Activated naive CD8-positive, alpha-beta T cell treated with anti-CD3 and anti-CD28 coated beads, Interleukin-2, amount 10 ng/mL, durations not matched to agents 7 days and 5 days (primary cell): Measurements from ENCODE around the gene NAXE. TPM values are rescaled to one million over a fixed set of nuclear protein-coding genes. Genes with fewer than 3 reads are reported as not detected.
"Not testable (repeated sequence)": the region's sequence is repeated elsewhere in the genome, so short reads cannot be mapped to it uniquely, and the experiment has no call there.

Experiments
- ATAC-seq: fragments of 150-1000 bp; cut with Tn5 transposase; one replicate; pipeline ENCODE4 v1.10.0; 2021; ENCODE audit warnings: low read depth, moderate library complexity
- POLR2A ChIA-PET: fragments of 350-600 bp; sonication (Branson Sonifier 250); formaldehyde crosslinking; loops from one replicate; lab custom pipeline; 2021; ENCODE audit warnings: antibody characterized with exemption; lab: Charles Lee
- DNase-seq: peaks from one replicate; pipeline ENCODE4 v3.0.0; 2021
- H3K27ac Mint-ChIP-seq: one replicate; pipeline ENCODE4 v1.8.0; 2022; ENCODE audit warnings: mild to moderate bottlenecking, mixed read lengths
- H3K27me3 Mint-ChIP-seq: one replicate; pipeline ENCODE4 v1.8.0; 2022; ENCODE audit warnings: mild to moderate bottlenecking, moderate library complexity, mixed read lengths
- H3K36me3 Mint-ChIP-seq: one replicate; pipeline ENCODE4 v1.8.0; 2021; ENCODE audit warnings: mild to moderate bottlenecking, mixed read lengths
- H3K4me1 Mint-ChIP-seq: one replicate; pipeline ENCODE4 v1.8.0; 2021; ENCODE audit warnings: mixed read lengths
- H3K4me3 Mint-ChIP-seq: one replicate; pipeline ENCODE4 v1.8.0; 2022; ENCODE audit warnings: mild to moderate bottlenecking, moderate library complexity, mixed read lengths
- H3K9me3 Mint-ChIP-seq: one replicate; pipeline ENCODE4 v1.8.0; 2021; ENCODE audit warnings: mixed read lengths
- total RNA-seq, 2 experiments: library from RNA; stranded (reverse); gene quantifications; one replicate each; pipeline ENCODE4 v1.2.3, GENCODE V29; 2021

NAXE gene
- 10 to 100 TPM; 53.8 TPM for total RNA-seq

DNA sequence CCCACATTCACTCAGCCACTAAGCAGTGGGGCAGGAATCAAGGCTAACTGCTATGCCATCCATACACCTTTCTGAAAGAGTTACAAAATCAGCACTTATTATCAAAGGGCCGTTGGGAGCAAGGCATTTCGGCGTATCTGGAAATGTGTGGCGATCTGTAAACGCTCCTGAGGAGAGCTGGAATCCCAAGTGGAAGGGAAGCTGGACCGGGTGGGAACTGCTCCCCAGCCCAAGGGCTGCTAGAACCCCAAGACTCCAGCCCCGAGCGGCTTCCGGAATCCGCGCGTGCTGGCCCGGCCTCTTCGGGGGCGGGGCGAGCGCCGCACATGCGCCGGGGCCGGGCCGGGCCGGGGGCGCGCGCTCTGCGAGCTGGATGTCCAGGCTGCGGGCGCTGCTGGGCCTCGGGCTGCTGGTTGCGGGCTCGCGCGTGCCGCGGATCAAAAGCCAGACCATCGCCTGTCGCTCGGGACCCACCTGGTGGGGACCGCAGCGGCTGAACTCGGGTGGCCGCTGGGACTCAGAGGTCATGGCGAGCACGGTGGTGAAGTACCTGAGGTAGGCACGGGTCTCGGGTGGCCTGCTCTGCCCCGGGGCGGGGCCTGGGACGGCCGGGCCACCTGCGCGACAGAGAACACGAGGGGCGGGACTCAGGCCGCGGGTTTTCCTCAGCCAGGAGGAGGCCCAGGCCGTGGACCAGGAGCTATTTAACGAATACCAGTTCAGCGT, at the start of gene NAXE:
Gene NAXE (plus strand): TSS at position 345 of the 726 bp plus-strand sequence. CDS start 29 bp downstream, at position 374.
- Mint-ChIP-seq H3K27me3 (no peaks in the 10 kb centered on the region), H3K4me1 (peaks cover 21% of the 10 kb centered on the region), H3K9me3 (no peaks in the 10 kb centered on the region), H3K36me3 (peaks cover 8% of the 10 kb centered on the region), H3K27ac (peak within 1 kb of the TSS; percentile 80), H3K4me3 (peak within 1 kb of the TSS; percentile 83)
- peak; percentile 97 for ATAC-seq
- POLR2A ChIA-PET: interaction anchor here (1.0 to 3.2 kb wide), 16 partner anchors 9 to 134 kb away, joined by 3 to 34 read pairs (median 6); partner anchors contain the start of genes GPATCH4, MEF2D and TTC24
- DNase-seq: peak; percentile 84

DNA sequence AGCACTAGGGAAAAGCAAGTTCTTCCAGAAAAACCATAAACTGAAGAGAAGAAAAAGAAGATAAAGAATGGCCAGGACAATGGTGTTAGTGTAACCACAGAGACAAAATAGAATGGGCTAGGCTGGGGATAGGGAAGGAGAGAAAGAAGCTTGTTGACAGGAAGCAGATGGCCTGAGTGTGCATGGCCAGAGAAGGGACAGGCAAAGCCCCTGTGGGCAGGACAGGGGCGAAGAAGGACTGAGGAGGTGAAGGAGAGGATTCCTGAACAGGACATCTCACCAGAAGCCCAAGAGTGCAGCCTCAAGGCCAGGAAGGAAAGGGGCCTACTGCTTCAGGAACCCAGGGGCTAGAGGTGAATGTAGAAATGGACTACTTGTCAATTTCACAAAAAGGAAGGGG, 48.5 kb upstream of the NAXE start:
- Mint-ChIP-seq H3K36me3 (peaks cover 44% of the 10 kb centered on the region), H3K4me1 (peaks cover 17% of the 10 kb centered on the region), H3K27me3 (no peaks in the 10 kb centered on the region), H3K27ac (peak overlapping the region; percentile 17), H3K9me3 (no peaks in the 10 kb centered on the region), H3K4me3 (no peak overlapping the region)
- DNase-seq (no peak), ATAC-seq (no peak)
- POLR2A ChIA-PET: no interaction called here

DNA sequence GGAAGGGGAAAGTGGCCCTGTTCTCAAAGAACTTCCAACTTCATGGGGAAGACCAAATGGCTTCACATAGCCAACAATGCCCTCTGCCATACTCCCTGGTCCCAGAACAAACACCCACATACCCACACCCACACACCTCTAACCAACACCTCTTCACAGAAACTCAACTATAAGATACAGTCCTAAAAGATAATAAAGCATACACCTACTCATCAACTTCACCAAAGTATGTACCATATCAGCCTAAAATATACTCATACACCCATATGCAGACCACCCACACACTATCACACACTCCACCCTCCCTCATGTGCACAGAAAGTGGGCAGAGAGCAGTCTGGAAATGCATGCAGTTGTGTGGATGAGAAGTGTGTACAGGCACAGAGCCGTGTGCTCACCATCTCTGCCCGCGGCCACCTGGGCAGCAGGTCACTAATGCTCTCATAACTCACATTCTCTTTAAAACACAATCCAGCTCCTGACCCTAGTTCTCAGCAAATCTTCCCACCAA, 46.9 kb upstream of the NAXE start:
- Mint-ChIP-seq H3K4me1 (peaks cover 5% of the 10 kb centered on the region), H3K9me3 (no peaks in the 10 kb centered on the region), H3K27me3 (no peaks in the 10 kb centered on the region), H3K36me3 (peaks cover 33% of the 10 kb centered on the region), H3K4me3 (no peak overlapping the region), H3K27ac (no peak overlapping the region)
- ATAC-seq (no peak), DNase-seq (no peak)
- POLR2A ChIA-PET: no interaction called here

DNA sequence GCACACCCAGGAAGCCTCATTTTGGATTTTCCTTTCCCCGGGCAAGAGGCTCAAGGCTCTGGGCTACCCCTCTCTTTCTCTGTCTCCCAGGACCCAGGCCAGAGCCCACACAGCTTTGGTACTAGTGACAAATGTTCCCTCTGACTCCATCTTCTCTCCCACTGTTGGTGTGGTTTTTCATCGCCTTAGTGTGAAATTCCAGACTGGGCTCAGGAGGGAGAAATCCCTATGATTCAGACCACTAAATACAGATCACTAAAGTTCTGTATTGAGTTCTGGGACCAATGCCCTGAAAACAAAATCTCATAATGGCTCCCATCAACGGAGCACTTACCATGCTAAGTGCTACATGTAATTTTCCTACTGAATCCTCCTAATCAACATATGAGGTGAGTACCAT, 45.3 kb upstream of the NAXE start:
- Mint-ChIP-seq H3K27me3 (no peaks in the 10 kb centered on the region), H3K4me1 (peaks cover 3% of the 10 kb centered on the region), H3K9me3 (no peaks in the 10 kb centered on the region), H3K4me3 (no peak overlapping the region), H3K36me3 (peaks cover 32% of the 10 kb centered on the region), H3K27ac (no peak overlapping the region)
- no peak for DNase-seq
- no peak for ATAC-seq
- POLR2A ChIA-PET: no interaction called here

DNA sequence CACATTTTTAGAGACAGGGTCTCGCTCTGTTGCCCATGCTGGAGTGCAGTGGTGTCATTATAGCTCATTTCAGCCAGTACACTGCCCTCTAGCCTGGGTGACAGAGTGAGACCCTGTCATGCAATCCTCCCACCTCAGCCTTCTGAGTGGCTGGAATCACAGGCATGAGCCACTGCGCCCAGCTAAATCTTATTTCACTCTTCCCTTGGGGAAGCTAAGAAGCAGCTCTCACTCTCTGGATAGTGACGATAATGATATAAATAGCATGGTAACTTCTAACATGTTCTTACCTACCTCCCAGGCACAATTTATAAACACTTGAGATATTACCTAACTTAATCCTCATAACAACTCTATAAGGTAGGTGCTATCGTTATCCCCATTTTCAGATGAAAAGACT, 44.1 kb upstream of the NAXE start:
- Mint-ChIP-seq H3K27me3 (no peaks in the 10 kb centered on the region), H3K4me1 (peaks cover 3% of the 10 kb centered on the region), H3K36me3 (peaks cover 30% of the 10 kb centered on the region), H3K27ac (no peak overlapping the region), H3K9me3 (no peaks in the 10 kb centered on the region), H3K4me3 (no peak overlapping the region)
- DNase-seq (no peak), ATAC-seq (no peak)
- POLR2A ChIA-PET: no interaction called here

DNA sequence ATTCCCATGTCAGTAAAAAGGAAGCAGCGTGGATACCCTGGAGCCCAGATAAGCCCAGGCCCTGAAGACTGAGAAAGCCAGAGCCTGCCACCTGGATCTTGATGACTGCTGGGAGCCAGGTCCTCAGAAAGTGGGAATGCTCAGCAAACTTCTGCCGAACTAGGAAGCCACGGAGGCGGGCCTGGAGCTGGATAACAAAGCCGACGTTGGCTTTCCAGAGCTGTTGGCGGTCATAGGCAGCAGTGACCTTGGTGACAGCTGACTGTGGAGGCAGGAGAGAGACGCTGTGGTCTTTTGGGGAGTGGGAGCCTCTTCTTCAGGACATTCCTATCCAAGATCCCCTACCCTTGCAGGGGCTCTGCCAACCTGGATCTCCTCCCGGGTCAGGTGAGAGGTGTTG, 43.6 kb upstream of the NAXE start:
- no peaks in the 10 kb centered on the region for H3K27me3 Mint-ChIP-seq
- ATAC-seq (no peak), DNase-seq (no peak)
- H3K4me3 Mint-ChIP-seq: no peak overlapping the region
- POLR2A ChIA-PET: no interaction called here
- peaks cover 1% of the 10 kb centered on the region for H3K4me1 Mint-ChIP-seq
- no peaks in the 10 kb centered on the region for H3K9me3 Mint-ChIP-seq
- H3K36me3 Mint-ChIP-seq: peaks cover 31% of the 10 kb centered on the region
- H3K27ac Mint-ChIP-seq: no peak overlapping the region

DNA sequence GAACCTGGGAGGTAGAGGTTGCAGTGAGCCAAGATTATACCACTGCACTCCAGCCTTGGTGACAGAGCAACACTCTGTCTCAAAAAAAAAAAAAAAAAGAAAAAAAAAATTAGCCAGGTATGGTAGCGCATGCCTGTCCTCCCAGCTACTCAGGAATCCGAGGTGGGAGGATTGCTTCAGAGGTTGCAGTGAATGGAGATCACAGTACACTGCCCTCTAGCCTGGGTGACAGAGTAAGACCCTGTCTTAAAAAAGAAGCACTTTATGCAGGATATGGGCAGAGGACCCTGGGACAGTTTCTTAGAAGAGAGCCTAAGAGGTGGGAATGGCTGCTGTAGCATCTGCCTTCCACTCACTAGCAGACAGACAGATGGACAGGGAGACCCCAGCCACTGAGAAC, 42.2 kb upstream of the NAXE start:
- ATAC-seq (no peak), DNase-seq (no peak)
- Mint-ChIP-seq H3K36me3 (peaks cover 39% of the 10 kb centered on the region), H3K4me1 (peaks cover 2% of the 10 kb centered on the region), H3K27me3 (no peaks in the 10 kb centered on the region), H3K9me3 (no peaks in the 10 kb centered on the region), H3K27ac (no peak overlapping the region), H3K4me3 (no peak overlapping the region)
- POLR2A ChIA-PET: no interaction called here

DNA sequence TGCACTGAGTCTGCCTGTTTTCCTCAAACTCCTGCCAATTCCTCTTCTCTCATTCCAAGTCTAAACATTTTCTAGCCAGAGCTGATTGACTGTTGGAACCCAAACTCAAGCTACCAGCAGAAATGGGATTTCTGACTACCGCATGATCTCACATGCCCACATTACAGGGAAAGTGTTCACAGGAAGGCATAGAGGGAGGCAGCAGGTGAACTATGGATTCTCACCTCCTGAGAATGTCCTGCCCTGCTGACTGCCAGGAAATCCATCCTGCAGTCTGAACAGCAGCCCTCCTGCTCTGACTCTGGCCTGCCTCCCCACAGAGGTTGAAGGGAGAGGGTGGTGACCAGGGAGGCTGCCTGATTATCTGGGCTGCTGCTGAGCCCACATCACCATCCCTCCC, 41.7 kb upstream of the NAXE start:
- DNase-seq: no peak
- POLR2A ChIA-PET: interaction anchor here (0.6 kb wide), 1 partner anchor 64 kb away, joined by 5 read pairs; no protein-coding TSS in a partner anchor
- peaks cover 41% of the 10 kb centered on the region for H3K36me3 Mint-ChIP-seq
- H3K27me3 Mint-ChIP-seq: no peaks in the 10 kb centered on the region
- H3K27ac Mint-ChIP-seq: no peak overlapping the region
- ATAC-seq: no peak
- no peaks in the 10 kb centered on the region for H3K9me3 Mint-ChIP-seq
- H3K4me3 Mint-ChIP-seq: no peak overlapping the region
- peaks cover 2% of the 10 kb centered on the region for H3K4me1 Mint-ChIP-seq

DNA sequence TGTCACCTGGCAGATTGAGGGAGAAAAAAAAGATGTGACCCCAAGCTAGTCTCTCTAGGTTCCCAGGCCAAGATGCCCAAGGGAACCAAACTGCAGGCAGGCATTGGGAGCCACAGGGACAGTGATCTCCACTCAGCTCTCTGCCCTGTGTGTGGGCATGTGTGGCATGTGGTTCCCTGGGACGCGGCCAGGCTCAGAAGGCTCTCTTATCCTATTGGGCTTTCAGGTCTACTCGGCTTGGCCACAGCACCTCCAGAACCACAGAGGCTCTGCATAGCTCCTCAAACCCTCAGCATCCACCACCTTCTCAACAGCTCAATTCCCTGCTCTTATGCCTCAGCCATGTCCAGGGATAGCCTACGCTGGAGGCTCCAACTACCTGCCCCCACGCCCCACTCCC, 41.2 kb upstream of the NAXE start:
- no peaks in the 10 kb centered on the region for H3K27me3 Mint-ChIP-seq
- ATAC-seq: no peak
- no peak for DNase-seq
- H3K4me1 Mint-ChIP-seq: peaks cover 2% of the 10 kb centered on the region
- H3K9me3 Mint-ChIP-seq: no peaks in the 10 kb centered on the region
- H3K36me3 Mint-ChIP-seq: peaks cover 42% of the 10 kb centered on the region
- H3K27ac Mint-ChIP-seq: no peak overlapping the region
- POLR2A ChIA-PET: interaction anchor here (0.6 kb wide), 1 partner anchor 65 kb away, joined by 5 read pairs; no protein-coding TSS in a partner anchor
- no peak overlapping the region for H3K4me3 Mint-ChIP-seq

DNA sequence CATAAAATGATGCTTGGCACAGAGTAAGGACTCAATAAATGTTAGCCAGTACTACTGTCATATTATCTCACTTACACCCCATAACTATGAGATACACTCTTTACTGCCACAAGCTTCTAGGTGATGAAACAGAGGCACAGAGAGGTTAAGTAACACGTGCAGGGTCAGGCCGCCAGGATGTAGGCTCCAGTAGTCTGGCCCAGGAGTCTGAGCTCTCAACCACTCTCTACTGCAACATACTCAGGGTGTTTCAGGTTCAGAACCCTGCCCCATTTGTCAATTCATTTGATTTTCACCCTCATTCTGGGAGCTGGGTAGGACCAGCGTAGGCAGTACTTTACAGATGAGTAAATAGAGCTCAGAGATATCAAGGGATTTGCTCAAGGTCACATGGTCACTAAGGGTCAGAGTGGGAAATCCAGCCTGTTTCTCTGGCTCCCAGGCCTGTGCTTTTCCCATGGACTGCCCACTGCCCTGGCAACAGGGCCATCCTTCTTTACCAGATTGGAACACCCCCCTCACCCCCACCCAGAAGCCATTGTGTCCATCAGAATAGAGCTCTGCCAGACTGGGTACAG, 40.4 kb upstream of the NAXE start:
- peaks cover 2% of the 10 kb centered on the region for H3K4me1 Mint-ChIP-seq
- no peaks in the 10 kb centered on the region for H3K27me3 Mint-ChIP-seq
- DNase-seq: no peak
- H3K36me3 Mint-ChIP-seq: peaks cover 43% of the 10 kb centered on the region
- H3K4me3 Mint-ChIP-seq: no peak overlapping the region
- POLR2A ChIA-PET: no interaction called here
- H3K27ac Mint-ChIP-seq: no peak overlapping the region
- no peaks in the 10 kb centered on the region for H3K9me3 Mint-ChIP-seq
- ATAC-seq: no peak

DNA sequence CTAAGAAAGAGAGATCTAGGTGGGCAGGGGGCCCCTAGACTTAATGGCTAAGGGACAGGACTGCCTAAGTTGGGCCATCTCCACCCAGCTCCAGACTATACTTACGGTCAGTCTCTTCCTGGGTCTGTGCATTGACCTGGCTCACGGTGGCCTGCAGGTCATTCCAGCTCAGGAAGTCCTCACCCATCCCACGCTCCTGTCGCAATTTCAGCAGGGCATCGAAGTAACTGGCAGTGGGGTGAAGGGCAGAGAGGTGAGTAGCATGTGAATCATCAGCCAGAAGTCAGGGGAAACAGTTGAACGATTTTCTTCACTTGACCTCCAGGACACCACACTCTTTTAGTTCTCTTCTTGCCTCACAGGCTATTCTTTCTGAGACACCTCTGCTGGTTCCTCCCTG, 39.7 kb upstream of the NAXE start:
- Mint-ChIP-seq H3K4me3 (no peak overlapping the region), H3K36me3 (peaks cover 37% of the 10 kb centered on the region), H3K4me1 (peaks cover 2% of the 10 kb centered on the region), H3K9me3 (no peaks in the 10 kb centered on the region), H3K27ac (no peak overlapping the region), H3K27me3 (no peaks in the 10 kb centered on the region)
- ATAC-seq (no peak), DNase-seq (no peak)
- POLR2A ChIA-PET: no interaction called here

DNA sequence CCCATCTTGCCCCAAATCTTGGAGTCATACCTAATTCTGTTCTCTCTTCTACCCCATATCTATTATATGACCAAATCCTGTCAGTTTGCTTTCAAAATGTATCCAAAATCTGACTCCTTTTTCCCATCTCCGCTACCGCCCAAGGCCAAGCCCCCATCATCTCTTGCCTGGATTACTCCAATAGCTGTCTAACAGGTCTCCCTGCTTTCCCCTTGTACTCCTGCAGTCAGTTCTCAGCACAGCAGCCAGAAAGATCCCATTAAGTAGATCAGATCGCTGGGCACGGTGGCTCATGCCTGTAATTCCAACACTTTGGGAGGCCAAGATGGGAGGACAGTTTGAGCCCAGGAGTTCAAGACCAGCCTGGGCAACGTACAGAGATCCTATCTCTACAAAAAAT, 39.1 kb upstream of the NAXE start:
- DNase-seq (no peak), ATAC-seq (no peak)
- POLR2A ChIA-PET: no interaction called here
- Mint-ChIP-seq H3K27ac (no peak overlapping the region), H3K9me3 (no peaks in the 10 kb centered on the region), H3K27me3 (no peaks in the 10 kb centered on the region), H3K4me1 (peaks cover 2% of the 10 kb centered on the region), H3K36me3 (peaks cover 32% of the 10 kb centered on the region), H3K4me3 (no peak overlapping the region)

DNA sequence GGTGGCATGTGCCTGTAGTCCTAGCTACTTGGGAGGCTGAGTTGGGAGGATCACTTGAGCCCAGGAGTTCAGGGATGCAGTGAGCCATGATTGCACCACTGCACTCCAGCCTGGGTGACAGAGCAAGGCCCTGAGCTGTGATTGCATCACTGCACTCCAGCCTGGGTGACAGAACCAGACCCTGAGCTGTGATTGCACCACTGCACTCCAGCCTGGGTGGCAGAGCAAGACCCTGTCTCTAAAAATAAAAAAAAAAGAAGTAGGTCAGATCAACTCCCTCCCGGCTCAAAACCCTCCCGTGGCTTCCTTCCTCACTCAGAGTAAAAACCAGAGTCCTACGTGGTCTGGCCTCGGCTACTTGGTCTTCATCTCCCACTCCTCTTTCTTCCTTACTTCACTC, 38.6 kb upstream of the NAXE start:
- Mint-ChIP-seq H3K27ac (peak overlapping the region; percentile 36), H3K36me3 (peaks cover 28% of the 10 kb centered on the region)
- H3K27me3 Mint-ChIP-seq, POLR2A ChIA-PET, H3K9me3 Mint-ChIP-seq, ATAC-seq, DNase-seq, H3K4me1 Mint-ChIP-seq, H3K4me3 Mint-ChIP-seq: not testable (repeated sequence)
